Ovary (tissue), 3 donors: ENCODE data around the gene PRICKLE2.

Source experiments
- POLR2A ChIP-seq: fragments of 450-650 bp; IDR thresholded peaks from one replicate; pipeline ENCODE4 v1.6.1; 2017; ENCODE audit warnings: antibody characterized with exemption, mild to moderate bottlenecking, moderate library complexity
- TF ChIP-seq, protein P1 (sequence below), 3 donors: fragments of 450-650 bp in 2 of 3; fragments of 200-600 bp in 1 of 3; IDR thresholded peaks; one replicate each; pipeline versions ENCODE4 v1.5.1 to v1.8.0; 2016 to 2022; ENCODE audit warnings: antibody characterized with exemption in 3 of 3, mild to moderate bottlenecking in 1 of 3
- donor health status: DM: no; HTN: no; CAD: no.

DNA sequence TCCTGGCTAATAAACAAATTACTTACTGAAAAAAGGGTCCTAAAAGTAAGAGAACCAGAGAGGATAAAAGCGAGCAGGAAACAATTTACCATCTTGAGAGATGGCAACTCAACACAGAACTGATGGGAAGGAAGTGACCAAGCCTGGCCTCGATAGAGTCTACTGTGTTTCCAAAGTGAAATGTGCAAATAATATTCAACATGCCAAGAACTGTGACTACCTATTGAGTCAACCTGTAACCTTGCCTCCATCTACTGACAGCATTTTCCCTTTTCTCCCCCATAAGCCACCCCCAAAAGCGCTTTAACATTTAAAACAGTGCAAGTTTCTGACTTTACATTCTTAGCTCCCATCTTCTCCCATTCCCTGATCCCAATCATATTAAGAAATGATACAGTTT lies 126.6 kb downstream of the PRICKLE2 start:
- TF ChIP-seq POLR2A, result no peak
- TF ChIP-seq, protein P1, sequence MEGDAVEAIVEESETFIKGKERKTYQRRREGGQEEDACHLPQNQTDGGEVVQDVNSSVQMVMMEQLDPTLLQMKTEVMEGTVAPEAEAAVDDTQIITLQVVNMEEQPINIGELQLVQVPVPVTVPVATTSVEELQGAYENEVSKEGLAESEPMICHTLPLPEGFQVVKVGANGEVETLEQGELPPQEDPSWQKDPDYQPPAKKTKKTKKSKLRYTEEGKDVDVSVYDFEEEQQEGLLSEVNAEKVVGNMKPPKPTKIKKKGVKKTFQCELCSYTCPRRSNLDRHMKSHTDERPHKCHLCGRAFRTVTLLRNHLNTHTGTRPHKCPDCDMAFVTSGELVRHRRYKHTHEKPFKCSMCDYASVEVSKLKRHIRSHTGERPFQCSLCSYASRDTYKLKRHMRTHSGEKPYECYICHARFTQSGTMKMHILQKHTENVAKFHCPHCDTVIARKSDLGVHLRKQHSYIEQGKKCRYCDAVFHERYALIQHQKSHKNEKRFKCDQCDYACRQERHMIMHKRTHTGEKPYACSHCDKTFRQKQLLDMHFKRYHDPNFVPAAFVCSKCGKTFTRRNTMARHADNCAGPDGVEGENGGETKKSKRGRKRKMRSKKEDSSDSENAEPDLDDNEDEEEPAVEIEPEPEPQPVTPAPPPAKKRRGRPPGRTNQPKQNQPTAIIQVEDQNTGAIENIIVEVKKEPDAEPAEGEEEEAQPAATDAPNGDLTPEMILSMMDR (IDR thresholded peaks at IDR 0.05), result no peak
